Peyer's patch (tissue), 4 donors: Measurements from ENCODE around the gene SLMAP.

ENCODE experiments used
- CTCF ChIP-seq, 6 experiments: fragments of 450-650 bp in 4 of 6; fragments of 200-600 bp in 2 of 6; sonication (generic) in 1 of 6; IDR thresholded peaks; one replicate each; pipeline ENCODE4 v1.5.1; 2017 to 2019; ENCODE audit warnings: antibody characterized with exemption in 6 of 6, mild to moderate bottlenecking in 3 of 6, moderate library complexity in 1 of 6
- POLR2A ChIP-seq, 2 donors: fragments of 450-650 bp; IDR thresholded peaks; one replicate each; pipeline ENCODE4 v1.5.1; 2017; ENCODE audit warnings: antibody characterized with exemption in 2 of 2, mild to moderate bottlenecking in 2 of 2, moderate library complexity in 2 of 2

- TF ChIP-seq CTCF (IDR thresholded peaks at IDR 0.05) (no peak), POLR2A (IDR thresholded peaks at IDR 0.05) (no peak)
These were observed 120.5 kb downstream of the SLMAP start for GRCh38 chr3:57876632-57877031.
